Thyroid gland (tissue), 4 donors: ENCODE measurements around the gene SIGLEC15. TPM values are rescaled to one million over a fixed set of nuclear protein-coding genes. Genes with fewer than 3 reads are reported as not detected.
A peak's percentile ranks its signal among the peaks of the same experiment; 100 is the strongest.

Experiments
- DNase-seq, 2 donors: peaks; one replicate each; pipeline ENCODE4 v3.0.0-alpha.2; 2019
- H3K27ac ChIP-seq, 3 donors: fragments of 200-600 bp; sonication (generic); 1 replicate in 2 of 3; 2 replicates in 1 of 3; pipeline ENCODE4 v1.5.1; 2016 to 2019; ENCODE audit warnings: mild to moderate bottlenecking in 1 of 3, moderate library complexity in 1 of 3
- H3K27me3 ChIP-seq: fragments of 200-600 bp; sonication (generic); one replicate; pipeline ENCODE4 v1.5.1; 2019
- H3K36me3 ChIP-seq, 2 donors: fragments of 200-600 bp; sonication (generic); one replicate each; pipeline ENCODE4 v1.5.1; 2016 to 2019
- H3K4me1 ChIP-seq, 2 donors: fragments of 200-600 bp; sonication (generic); one replicate each; pipeline ENCODE4 v1.5.1; 2017 to 2019
- H3K4me3 ChIP-seq, 3 donors: fragments of 200-600 bp; sonication (generic); replicated peaks in 1 of 3; 1 replicate in 2 of 3; 2 replicates in 1 of 3; pipeline ENCODE4 v1.5.1; 2016; ENCODE audit warnings: mild to moderate bottlenecking in 1 of 3
- H3K9me3 ChIP-seq: fragments of 200-600 bp; sonication (generic); one replicate; pipeline ENCODE4 v1.5.1; 2017
- POLR2A ChIP-seq, 2 donors: fragments of 450-650 bp; IDR thresholded peaks; one replicate each; pipeline ENCODE4 v1.6.1; 2017; ENCODE audit warnings: antibody characterized with exemption in 2 of 2, mild to moderate bottlenecking in 2 of 2, moderate library complexity in 1 of 2
- WGBS, 2 donors: methylation state at CpG; one replicate each; pipeline ENCODE4 v1.1.5; 2017; 5-methylcytosine and 5-hydroxymethylcytosine counted together
- intact Hi-C: fragments of 100-400 bp; cut with DNase I; formaldehyde crosslinking; loops from one replicate; pipeline ENCODE4 v1.15.1; 2023
- total RNA-seq, 4 donors: library from RNA; depleted of rRNA; stranded (reverse); fragments of >200 nt; gene quantifications; one replicate each; pipeline ENCODE4 v1.2.3, GENCODE V29; 2016
- TF ChIP-seq, protein P1 (sequence below), 6 experiments: fragments of 200-600 bp in 3 of 6; fragments of 450-650 bp in 3 of 6; sonication (generic) in 3 of 6; IDR thresholded peaks; one replicate each; pipeline ENCODE4 v1.5.1; 2016 to 2019; ENCODE audit warnings: antibody characterized with exemption in 6 of 6, mild to moderate bottlenecking in 2 of 6, inconsistent platforms in 1 of 6, moderate library complexity in 1 of 6

The SIGLEC15 gene
- total RNA-seq, 4 donors from 2014 or later, result 0.33 to 4.0 (median 0.54) TPM; not detected in 1

DNA sequence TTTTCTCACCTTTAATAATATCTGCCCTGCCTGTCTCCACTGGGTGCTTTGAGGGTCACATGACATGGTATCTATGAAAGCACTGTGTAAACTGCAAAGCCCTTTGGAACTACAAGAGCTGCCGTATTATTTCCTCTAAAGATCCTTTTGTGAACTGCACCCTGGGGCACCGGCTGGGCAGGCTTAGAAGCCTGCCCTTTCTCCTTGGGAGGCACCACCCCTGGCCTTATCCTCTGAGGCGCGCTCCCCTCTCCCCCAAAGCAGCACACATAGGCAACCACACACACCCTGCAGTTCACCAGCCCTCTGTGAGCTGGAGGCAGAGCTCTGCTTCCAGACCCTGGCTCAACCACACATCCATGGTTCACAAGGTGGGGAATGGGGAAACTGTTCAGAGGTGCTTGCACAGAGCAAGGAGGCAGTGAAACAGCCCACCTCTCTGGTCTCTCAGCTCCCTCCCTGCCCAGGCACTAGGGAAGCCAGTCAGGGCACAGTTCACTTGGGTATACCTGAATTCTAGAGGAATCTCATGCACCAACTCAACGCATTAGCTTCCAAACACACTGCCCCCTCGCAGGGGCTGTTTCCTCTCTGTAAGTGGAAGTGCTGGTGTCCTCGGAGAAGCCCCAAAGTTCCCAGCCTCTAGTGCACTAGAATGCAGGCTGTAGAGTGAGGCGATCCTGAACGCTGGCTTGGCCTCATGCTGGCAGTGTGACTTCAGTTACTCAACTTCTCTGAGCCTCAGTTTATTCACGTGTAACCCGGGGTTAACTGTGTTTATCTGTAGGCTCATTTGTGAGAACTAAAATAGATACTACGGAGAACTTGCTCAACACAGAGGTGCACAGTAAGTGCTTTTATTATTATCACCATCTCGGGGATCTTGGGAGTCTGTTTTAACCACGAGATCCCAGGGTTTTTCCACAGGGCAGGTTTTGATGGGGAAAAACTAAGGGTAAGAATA, 11.0 kb downstream of the SIGLEC15 start:
- H3K4me1 ChIP-seq, result peaks cover 17 to 24% of the 10 kb centered on the region in 2 donors
- TF ChIP-seq, protein P1, sequence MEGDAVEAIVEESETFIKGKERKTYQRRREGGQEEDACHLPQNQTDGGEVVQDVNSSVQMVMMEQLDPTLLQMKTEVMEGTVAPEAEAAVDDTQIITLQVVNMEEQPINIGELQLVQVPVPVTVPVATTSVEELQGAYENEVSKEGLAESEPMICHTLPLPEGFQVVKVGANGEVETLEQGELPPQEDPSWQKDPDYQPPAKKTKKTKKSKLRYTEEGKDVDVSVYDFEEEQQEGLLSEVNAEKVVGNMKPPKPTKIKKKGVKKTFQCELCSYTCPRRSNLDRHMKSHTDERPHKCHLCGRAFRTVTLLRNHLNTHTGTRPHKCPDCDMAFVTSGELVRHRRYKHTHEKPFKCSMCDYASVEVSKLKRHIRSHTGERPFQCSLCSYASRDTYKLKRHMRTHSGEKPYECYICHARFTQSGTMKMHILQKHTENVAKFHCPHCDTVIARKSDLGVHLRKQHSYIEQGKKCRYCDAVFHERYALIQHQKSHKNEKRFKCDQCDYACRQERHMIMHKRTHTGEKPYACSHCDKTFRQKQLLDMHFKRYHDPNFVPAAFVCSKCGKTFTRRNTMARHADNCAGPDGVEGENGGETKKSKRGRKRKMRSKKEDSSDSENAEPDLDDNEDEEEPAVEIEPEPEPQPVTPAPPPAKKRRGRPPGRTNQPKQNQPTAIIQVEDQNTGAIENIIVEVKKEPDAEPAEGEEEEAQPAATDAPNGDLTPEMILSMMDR (IDR thresholded peaks at IDR 0.05), result no peak
- H3K4me3 ChIP-seq, result no peak overlapping the region
- no peak for DNase-seq
- H3K27me3 ChIP-seq, result no peaks in the 10 kb centered on the region
- intact Hi-C loops, result no loop called here
- WGBS, 2 donors, result 59 to 61% methylated on average over 12 to 14 of the region's 14 CpGs
- H3K27ac ChIP-seq, result no peak overlapping the region
- H3K36me3 ChIP-seq, result no peaks in the 10 kb centered on the region
- no peaks in the 10 kb centered on the region for H3K9me3 ChIP-seq

DNA sequence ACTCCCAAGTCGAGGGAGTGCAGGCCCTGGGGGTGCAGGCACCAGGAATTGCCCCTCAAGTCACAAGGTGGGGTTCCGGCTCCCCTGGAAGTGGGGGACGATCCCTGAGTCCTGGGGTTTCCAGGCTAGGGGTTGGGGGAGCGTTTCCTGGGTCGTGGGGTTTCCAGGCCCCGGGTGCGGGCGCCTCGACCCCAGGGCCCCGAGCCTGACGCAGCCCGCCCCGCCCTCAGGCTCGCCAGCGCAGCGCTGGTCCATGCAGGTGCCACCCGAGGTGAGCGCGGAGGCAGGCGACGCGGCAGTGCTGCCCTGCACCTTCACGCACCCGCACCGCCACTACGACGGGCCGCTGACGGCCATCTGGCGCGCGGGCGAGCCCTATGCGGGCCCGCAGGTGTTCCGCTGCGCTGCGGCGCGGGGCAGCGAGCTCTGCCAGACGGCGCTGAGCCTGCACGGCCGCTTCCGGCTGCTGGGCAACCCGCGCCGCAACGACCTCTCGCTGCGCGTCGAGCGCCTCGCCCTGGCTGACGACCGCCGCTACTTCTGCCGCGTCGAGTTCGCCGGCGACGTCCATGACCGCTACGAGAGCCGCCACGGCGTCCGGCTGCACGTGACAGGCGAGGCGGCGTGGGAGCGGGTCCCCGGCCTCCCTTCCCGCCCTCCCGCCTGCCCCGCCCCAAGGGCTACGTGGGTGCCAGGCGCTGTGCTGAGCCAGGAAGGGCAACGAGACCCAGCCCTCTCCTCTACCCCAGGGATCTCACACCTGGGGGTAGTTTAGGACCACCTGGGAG, 12.0 kb downstream of the SIGLEC15 start:
- H3K27ac ChIP-seq, result no peak overlapping the region
- intact Hi-C loops, result no loop called here
- no peaks in the 10 kb centered on the region for H3K9me3 ChIP-seq
- no peaks in the 10 kb centered on the region for H3K27me3 ChIP-seq
- peak; percentile 32 to 41 for DNase-seq
- peaks cover 17 to 24% of the 10 kb centered on the region in 2 donors for H3K4me1 ChIP-seq
- 42 to 47% methylated on average over 3 to 4 of the region's 84 CpGs for WGBS, 2 donors
- H3K4me3 ChIP-seq, result peak overlapping the region in 1 of 3 donors; percentile 32
- TF ChIP-seq POLR2A (IDR thresholded peaks at IDR 0.05), result no peak
- TF ChIP-seq, protein P1 (IDR thresholded peaks at IDR 0.05), result peak in 2 of 6 experiments; percentile 11 to 14
- no peaks in the 10 kb centered on the region for H3K36me3 ChIP-seq

DNA sequence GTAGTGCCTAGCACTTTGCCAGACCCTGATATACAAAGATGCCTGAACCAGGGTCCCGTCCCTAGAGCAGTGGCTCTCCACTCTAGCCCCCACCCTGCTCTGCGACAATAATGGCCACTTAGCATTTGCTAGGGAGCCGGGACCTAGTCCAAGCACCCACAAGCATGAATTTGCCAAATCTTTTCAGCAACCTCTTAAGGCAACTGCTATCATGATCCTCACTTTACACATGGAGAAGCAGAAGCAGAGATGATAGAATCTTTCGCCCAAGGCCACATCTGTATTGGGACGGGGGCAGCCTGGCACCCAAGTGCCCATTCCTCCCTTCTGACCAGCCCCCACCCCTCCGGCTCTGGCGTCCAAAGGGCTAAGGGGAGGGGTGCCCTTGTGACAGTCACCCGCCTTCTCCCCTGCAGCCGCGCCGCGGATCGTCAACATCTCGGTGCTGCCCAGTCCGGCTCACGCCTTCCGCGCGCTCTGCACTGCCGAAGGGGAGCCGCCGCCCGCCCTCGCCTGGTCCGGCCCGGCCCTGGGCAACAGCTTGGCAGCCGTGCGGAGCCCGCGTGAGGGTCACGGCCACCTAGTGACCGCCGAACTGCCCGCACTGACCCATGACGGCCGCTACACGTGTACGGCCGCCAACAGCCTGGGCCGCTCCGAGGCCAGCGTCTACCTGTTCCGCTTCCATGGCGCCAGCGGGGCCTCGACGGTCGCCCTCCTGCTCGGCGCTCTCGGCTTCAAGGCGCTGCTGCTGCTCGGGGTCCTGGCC, 13.0 kb downstream of the SIGLEC15 start:
- Histone ChIP-seq H3K36me3 (no peaks in the 10 kb centered on the region), H3K27me3 (no peaks in the 10 kb centered on the region), H3K4me3 (peak overlapping the region in 1 of 3 donors; percentile 32), H3K27ac (no peak overlapping the region), H3K9me3 (no peaks in the 10 kb centered on the region), H3K4me1 (peaks cover 17 to 24% of the 10 kb centered on the region in 2 donors)
- peak; percentile 42 to 55 for DNase-seq
- TF ChIP-seq, protein P1 (IDR thresholded peaks at IDR 0.05), result no peak
- no peak for TF ChIP-seq POLR2A (IDR thresholded peaks at IDR 0.05)
- WGBS, 2 donors, result 18 to 32% methylated on average over 7 to 23 of the region's 53 CpGs
- intact Hi-C loops, result no loop called here

DNA sequence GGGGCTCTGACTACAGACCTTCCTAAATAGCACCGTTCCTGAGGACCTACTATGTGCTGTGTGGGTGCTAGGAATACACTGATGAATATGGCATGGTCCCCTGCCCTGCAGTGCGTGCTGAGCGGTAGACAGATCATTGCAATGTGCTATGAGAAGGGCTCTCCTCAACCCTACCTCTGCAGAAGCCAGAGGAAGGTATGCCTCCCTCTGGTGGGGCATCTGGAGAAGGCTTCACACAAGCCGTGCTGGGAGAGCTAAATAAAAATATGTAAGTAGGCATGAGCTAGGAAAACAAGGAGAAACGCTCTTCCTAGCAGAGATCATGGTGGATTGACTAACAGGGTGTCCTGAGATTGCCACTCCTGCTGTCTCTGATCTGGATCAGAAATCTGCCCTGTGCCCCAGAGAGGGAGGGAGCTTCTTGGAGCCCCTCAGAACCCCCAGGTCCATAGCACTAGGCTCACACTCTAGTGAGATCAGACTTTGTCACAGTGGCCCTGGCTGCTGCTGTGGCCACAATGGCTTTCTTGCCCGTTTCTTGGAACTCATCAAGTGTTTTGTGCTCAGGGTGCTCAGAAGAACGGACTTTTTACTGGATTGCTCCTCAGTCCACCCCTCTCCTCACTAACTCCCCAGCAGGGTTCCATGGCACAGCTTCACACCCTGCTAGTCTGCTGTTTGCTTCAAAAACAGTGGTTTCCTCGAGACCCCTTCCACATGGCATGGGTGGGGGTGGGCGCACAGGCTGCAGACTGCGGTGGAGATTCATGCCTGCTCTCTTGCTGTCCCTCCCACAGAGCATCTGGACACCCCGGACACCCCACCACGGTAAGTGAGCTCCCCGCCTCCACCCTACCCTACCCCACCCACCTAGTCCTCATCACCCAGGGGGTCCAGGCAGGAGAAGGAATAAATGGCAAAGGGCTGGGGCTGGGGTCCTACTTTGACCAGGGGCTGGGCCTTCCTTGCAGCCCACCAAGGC, 14.2 kb downstream of the SIGLEC15 start:
- no peak overlapping the region for H3K4me3 ChIP-seq
- 41 to 52% methylated on average over 9 to 13 of the region's 13 CpGs for WGBS, 2 donors
- no peaks in the 10 kb centered on the region for H3K36me3 ChIP-seq
- DNase-seq, result peak in 1 of 2 donors; percentile 37
- peaks cover 17 to 24% of the 10 kb centered on the region in 2 donors for H3K4me1 ChIP-seq
- no peaks in the 10 kb centered on the region for H3K9me3 ChIP-seq
- no peak overlapping the region for H3K27ac ChIP-seq
- intact Hi-C loops, result no loop called here
- TF ChIP-seq, protein P1 (IDR thresholded peaks at IDR 0.05), result peak in 3 of 6 experiments; percentile 32 to 44 (median 32)
- TF ChIP-seq POLR2A (IDR thresholded peaks at IDR 0.05), result no peak
- H3K27me3 ChIP-seq, result no peaks in the 10 kb centered on the region
